ENCODE data around the gene SRGAP2C. TPM values are rescaled to one million over a fixed set of nuclear protein-coding genes. Genes with fewer than 3 reads are reported as not detected.
"Not testable (repeated sequence)": the region's sequence is repeated elsewhere in the genome, so short reads cannot be mapped to it uniquely, and the experiment has no call there.

SRGAP2C gene
- total and polyA plus RNA-seq, 2 of the 13 experiments (the other 11 are each of a cell fraction or from before 2014, with no cell fraction given): 6.9 to 8.4 TPM

GRCh38 chr1:121292590-121292989, 107.8 kb downstream of the SRGAP2C start:
- H3K9me3 ChIP-seq (ENCODE audit: low read length); H3K36me3 ChIP-seq (replicated peaks in 1 of 2; ENCODE audit: control insufficient read depth in 1 of 2, insufficient read depth in 2 of 2, low read length in 2 of 2); H3K4me1 ChIP-seq (ENCODE audit: insufficient read depth, low read length); H2AFZ ChIP-seq (ENCODE audit: low read length); H3K79me2 ChIP-seq (ENCODE audit: insufficient read depth, low read length); in situ Hi-C loops (cut with HindIII; ENCODE audit: extremely low pct_ligation_motif_present, low pct_unique_long_range_greater_than_20kb); H4K20me1 ChIP-seq (ENCODE audit: insufficient read depth, low read length); FAIRE-seq; intact Hi-C loops (cut with micrococcal nuclease; ENCODE audit: unreplicated experiment); H3K27me3 ChIP-seq (ENCODE audit: control insufficient read depth in 1 of 2, insufficient read depth in 2 of 2, low read length in 2 of 2); H3K4me3 ChIP-seq (replicated peaks in 1 of 3; ENCODE audit: insufficient read depth in 1 of 3, low read depth in 2 of 3, low read length in 3 of 3); H3K4me2 ChIP-seq (ENCODE audit: low read depth, low read length); ATAC-seq; BruUV-seq (replicated peaks); H3K9ac ChIP-seq (ENCODE audit: insufficient read depth, low read depth, low read length); DNase-seq (ENCODE audit: low spot score); H3K27ac ChIP-seq (ENCODE audit: extremely low read length, insufficient read depth, low read length); POLR2A ChIA-PET; CTCF ChIA-PET (ENCODE audit: low intra/inter-chr PET ratio, low total read pairs): not testable (repeated sequence)
- WGBS (ENCODE audit: low lambda C conversion rate): no CpG with 5 or more reads among the region's 2 CpGs

DNA sequence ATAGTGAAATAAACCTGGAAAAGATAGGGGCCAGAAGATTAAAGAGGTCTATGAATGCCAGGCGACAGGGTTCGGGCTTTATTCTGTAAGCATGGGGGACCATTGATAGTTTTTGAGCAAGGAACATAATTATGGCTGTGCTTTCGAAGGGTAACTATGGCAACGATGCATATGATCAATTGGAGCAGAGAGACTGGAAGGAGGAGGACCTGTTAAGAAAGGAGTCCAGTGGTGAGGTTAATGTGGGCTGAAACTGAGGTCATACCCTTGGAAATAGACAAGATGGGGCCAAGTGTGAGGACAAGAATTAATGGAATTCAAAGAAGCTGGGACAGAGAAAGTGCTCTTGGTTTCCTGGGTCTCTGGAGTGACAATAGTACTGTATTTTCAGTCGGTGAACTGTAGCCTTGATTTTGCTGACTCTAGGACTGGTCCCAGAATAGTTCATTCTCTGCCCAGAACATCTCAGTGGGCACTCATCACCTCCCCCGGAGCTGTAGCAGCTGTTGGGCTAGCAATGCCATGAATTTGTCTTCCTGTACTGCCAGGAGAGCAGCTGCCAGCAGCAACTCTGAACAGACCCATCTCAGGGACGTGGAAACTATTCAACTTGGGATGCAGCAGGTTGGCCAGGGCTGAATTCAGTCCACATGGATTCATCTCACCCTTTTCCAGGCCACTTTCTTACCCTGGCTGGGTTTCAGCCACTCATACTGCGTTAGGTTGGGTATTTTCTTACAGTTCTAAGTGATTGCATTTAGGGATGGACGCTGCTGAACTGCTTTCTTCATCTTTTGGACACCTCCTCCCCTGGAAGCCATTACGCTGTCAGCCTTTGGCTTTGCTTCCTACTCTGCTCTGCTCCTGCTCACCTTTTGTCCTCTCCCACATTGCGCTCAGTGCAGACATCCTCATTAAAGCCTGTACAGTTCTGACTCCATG, 108.8 kb downstream of the SRGAP2C start:
- in situ Hi-C loops (cut with HindIII; ENCODE audit: extremely low pct_ligation_motif_present, low pct_unique_long_range_greater_than_20kb); CTCF ChIA-PET (ENCODE audit: low intra/inter-chr PET ratio, low total read pairs); intact Hi-C loops (cut with micrococcal nuclease; ENCODE audit: unreplicated experiment); H3K27ac ChIP-seq (ENCODE audit: extremely low read length, insufficient read depth, low read length); H3K4me3 ChIP-seq (replicated peaks in 1 of 3; ENCODE audit: insufficient read depth in 1 of 3, low read depth in 2 of 3, low read length in 3 of 3); DNase-seq (ENCODE audit: low spot score); POLR2A ChIA-PET; H3K9me3 ChIP-seq (ENCODE audit: low read length); H3K9ac ChIP-seq (ENCODE audit: insufficient read depth, low read depth, low read length); H2AFZ ChIP-seq (ENCODE audit: low read length); H3K36me3 ChIP-seq (replicated peaks in 1 of 2; ENCODE audit: control insufficient read depth in 1 of 2, insufficient read depth in 2 of 2, low read length in 2 of 2); H3K79me2 ChIP-seq (ENCODE audit: insufficient read depth, low read length); H3K4me2 ChIP-seq (ENCODE audit: low read depth, low read length); H4K20me1 ChIP-seq (ENCODE audit: insufficient read depth, low read length); H3K4me1 ChIP-seq (ENCODE audit: insufficient read depth, low read length); FAIRE-seq; H3K27me3 ChIP-seq (ENCODE audit: control insufficient read depth in 1 of 2, insufficient read depth in 2 of 2, low read length in 2 of 2); ATAC-seq: not testable (repeated sequence)
- 80% methylated on average over 1 of the region's 11 CpGs for WGBS (ENCODE audit: low lambda C conversion rate)
- BruUV-seq (replicated peaks): TSS peak; percentile 25

DNA sequence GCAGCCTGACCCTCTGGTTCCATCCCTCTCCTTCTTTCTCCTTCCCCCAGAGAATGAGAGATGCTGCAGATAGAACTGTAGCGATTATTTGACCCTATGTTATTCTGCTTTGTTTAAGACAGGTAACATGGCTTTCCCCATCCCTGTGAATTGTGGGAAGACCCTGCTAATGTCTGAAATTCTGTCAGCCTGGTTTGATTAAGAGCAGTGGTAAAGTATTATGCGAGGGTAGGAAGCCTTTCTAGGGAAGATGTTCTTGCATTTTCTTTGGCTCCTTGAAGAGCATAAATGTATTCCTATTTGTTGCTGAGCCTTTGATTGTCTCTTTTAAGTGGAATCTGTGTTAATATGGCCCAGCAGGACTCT, 109.4 kb downstream of the SRGAP2C start:
- FAIRE-seq: not testable (repeated sequence)

GRCh38 chr1:121296563-121296962, 111.8 kb downstream of the SRGAP2C start:
- H3K27me3 ChIP-seq (ENCODE audit: control insufficient read depth in 1 of 2, insufficient read depth in 2 of 2, low read length in 2 of 2); CTCF ChIA-PET (ENCODE audit: low intra/inter-chr PET ratio, low total read pairs); POLR2A ChIA-PET; H3K4me1 ChIP-seq (ENCODE audit: insufficient read depth, low read length); H3K9ac ChIP-seq (ENCODE audit: insufficient read depth, low read depth, low read length); H4K20me1 ChIP-seq (ENCODE audit: insufficient read depth, low read length); ATAC-seq; DNase-seq (ENCODE audit: low spot score); H3K36me3 ChIP-seq (replicated peaks in 1 of 2; ENCODE audit: control insufficient read depth in 1 of 2, insufficient read depth in 2 of 2, low read length in 2 of 2); H3K27ac ChIP-seq (ENCODE audit: extremely low read length, insufficient read depth, low read length); H3K4me3 ChIP-seq (replicated peaks in 1 of 3; ENCODE audit: insufficient read depth in 1 of 3, low read depth in 2 of 3, low read length in 3 of 3); H3K9me3 ChIP-seq (ENCODE audit: low read length); FAIRE-seq; H3K79me2 ChIP-seq (ENCODE audit: insufficient read depth, low read length); H2AFZ ChIP-seq (ENCODE audit: low read length); intact Hi-C loops (cut with micrococcal nuclease; ENCODE audit: unreplicated experiment); in situ Hi-C loops (cut with HindIII; ENCODE audit: extremely low pct_ligation_motif_present, low pct_unique_long_range_greater_than_20kb); H3K4me2 ChIP-seq (ENCODE audit: low read depth, low read length); BruUV-seq (replicated peaks): not testable (repeated sequence)
- no CpG with 5 or more reads among the region's 4 CpGs for WGBS (ENCODE audit: low lambda C conversion rate)

More for the DNA sequence above, 109.4 kb downstream of the SRGAP2C start:
- H3K4me1 ChIP-seq (ENCODE audit: insufficient read depth, low read length); BruUV-seq (replicated peaks); CTCF ChIA-PET (ENCODE audit: low intra/inter-chr PET ratio, low total read pairs); H3K4me3 ChIP-seq (replicated peaks in 1 of 3; ENCODE audit: insufficient read depth in 1 of 3, low read depth in 2 of 3, low read length in 3 of 3); H3K9me3 ChIP-seq (ENCODE audit: low read length); H2AFZ ChIP-seq (ENCODE audit: low read length); H3K9ac ChIP-seq (ENCODE audit: insufficient read depth, low read depth, low read length); H3K36me3 ChIP-seq (replicated peaks in 1 of 2; ENCODE audit: control insufficient read depth in 1 of 2, insufficient read depth in 2 of 2, low read length in 2 of 2); H3K27ac ChIP-seq (ENCODE audit: extremely low read length, insufficient read depth, low read length); DNase-seq (ENCODE audit: low spot score); H4K20me1 ChIP-seq (ENCODE audit: insufficient read depth, low read length); H3K4me2 ChIP-seq (ENCODE audit: low read depth, low read length); ATAC-seq; POLR2A ChIA-PET; in situ Hi-C loops (cut with HindIII; ENCODE audit: extremely low pct_ligation_motif_present, low pct_unique_long_range_greater_than_20kb); H3K79me2 ChIP-seq (ENCODE audit: insufficient read depth, low read length); intact Hi-C loops (cut with micrococcal nuclease; ENCODE audit: unreplicated experiment); H3K27me3 ChIP-seq (ENCODE audit: control insufficient read depth in 1 of 2, insufficient read depth in 2 of 2, low read length in 2 of 2): not testable (repeated sequence)
- WGBS (ENCODE audit: low lambda C conversion rate): no CpG with 5 or more reads among the region's 2 CpGs
